ENCODE data around the gene ADGRV1. TPM values are rescaled to one million over a fixed set of nuclear protein-coding genes. Genes with fewer than 3 reads are reported as not detected.

The ADGRV1 gene
- polyA plus RNA-seq, 1 donor from 2014 or later: 3.7 TPM

DNA sequence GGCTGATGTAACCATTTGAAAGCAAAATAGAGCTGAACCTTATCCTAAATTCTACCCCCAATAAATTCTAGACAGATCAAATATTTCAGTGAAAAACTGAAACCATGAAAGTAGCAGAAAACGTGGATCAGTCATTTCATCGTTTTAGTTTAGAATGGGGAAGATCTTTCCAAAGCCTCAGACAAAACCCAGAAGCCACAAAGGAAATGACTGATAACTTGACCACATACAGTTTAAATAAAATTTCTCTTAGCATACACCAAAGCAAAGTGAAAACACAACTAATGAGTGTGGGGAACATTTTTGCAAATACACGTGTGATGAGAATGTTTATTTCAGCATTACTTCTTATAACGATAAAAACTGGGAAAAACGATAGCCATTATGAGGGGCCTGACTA is 284.8 kb downstream of the ADGRV1 start:
- H3F3A ChIP-seq (ENCODE audit: insufficient read depth, low read length, poor library complexity, severe bottlenecking): no peaks in the 10 kb centered on the region
- H3K79me2 ChIP-seq (replicated peaks; ENCODE audit: insufficient read depth, low read length): no peaks in the 10 kb centered on the region
- H3K9me3 ChIP-seq (ENCODE audit: low read length): no peaks in the 10 kb centered on the region
- H3K9ac ChIP-seq (ENCODE audit: low read length): no peak overlapping the region
- no peaks in the 10 kb centered on the region for H4K20me1 ChIP-seq (ENCODE audit: insufficient read depth)
- H3K9me2 ChIP-seq (ENCODE audit: insufficient read depth, low read length): no peaks in the 10 kb centered on the region
- no peaks in the 10 kb centered on the region for H3K36me3 ChIP-seq (ENCODE audit: insufficient read depth, low read length)
- H2AFZ ChIP-seq (ENCODE audit: low read depth, low read length): no peak overlapping the region
- no peak overlapping the region for H3K27ac ChIP-seq (ENCODE audit: low read length)
- no peaks in the 10 kb centered on the region for H3K27me3 ChIP-seq (ENCODE audit: insufficient read depth, low read depth, low read length)
- no peak overlapping the region for H3K4me2 ChIP-seq (ENCODE audit: low read length)
- H3K4me3 ChIP-seq (ENCODE audit: low read length): no peak overlapping the region
- no peak for TF ChIP-seq EZH2 (IDR thresholded peaks at IDR 0.05; ENCODE audit: borderline replicate concordance, insufficient read depth, low read length, poor library complexity, severe bottlenecking)
- TF ChIP-seq RAD21 (conservative IDR thresholded peaks at IDR 0.05): no peak
- TF ChIP-seq, protein P1, sequence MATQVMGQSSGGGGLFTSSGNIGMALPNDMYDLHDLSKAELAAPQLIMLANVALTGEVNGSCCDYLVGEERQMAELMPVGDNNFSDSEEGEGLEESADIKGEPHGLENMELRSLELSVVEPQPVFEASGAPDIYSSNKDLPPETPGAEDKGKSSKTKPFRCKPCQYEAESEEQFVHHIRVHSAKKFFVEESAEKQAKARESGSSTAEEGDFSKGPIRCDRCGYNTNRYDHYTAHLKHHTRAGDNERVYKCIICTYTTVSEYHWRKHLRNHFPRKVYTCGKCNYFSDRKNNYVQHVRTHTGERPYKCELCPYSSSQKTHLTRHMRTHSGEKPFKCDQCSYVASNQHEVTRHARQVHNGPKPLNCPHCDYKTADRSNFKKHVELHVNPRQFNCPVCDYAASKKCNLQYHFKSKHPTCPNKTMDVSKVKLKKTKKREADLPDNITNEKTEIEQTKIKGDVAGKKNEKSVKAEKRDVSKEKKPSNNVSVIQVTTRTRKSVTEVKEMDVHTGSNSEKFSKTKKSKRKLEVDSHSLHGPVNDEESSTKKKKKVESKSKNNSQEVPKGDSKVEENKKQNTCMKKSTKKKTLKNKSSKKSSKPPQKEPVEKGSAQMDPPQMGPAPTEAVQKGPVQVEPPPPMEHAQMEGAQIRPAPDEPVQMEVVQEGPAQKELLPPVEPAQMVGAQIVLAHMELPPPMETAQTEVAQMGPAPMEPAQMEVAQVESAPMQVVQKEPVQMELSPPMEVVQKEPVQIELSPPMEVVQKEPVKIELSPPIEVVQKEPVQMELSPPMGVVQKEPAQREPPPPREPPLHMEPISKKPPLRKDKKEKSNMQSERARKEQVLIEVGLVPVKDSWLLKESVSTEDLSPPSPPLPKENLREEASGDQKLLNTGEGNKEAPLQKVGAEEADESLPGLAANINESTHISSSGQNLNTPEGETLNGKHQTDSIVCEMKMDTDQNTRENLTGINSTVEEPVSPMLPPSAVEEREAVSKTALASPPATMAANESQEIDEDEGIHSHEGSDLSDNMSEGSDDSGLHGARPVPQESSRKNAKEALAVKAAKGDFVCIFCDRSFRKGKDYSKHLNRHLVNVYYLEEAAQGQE (IDR thresholded peaks at IDR 0.05; ENCODE audit: borderline replicate concordance): no peak
- TF ChIP-seq TAF1 (IDR thresholded peaks at IDR 0.05; ENCODE audit: low read depth): no peak
- no peak for TF ChIP-seq MXI1 (conservative IDR thresholded peaks at IDR 0.05; ENCODE audit: poor library complexity, severe bottlenecking)

DNA sequence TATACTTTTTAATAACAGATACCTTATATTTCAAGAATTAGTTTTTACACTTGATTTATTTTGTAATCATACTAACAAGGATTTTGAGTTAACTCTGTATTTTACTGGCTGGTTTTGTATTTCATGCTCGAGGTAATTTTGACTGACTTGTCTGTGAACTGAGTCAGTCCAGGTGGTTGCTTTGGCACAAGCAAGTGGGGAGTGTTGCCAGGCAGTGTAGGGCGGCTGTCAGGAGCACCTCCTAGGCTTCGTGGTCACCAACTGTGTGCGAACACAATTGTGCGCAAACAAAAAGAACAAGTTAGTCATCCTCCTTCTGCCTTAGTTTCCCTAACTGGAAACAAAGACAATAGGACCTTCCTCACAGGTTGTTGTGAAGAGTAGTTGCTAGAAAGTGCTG is 286.3 kb downstream of the ADGRV1 start:
- Histone ChIP-seq H3K4me2 (ENCODE audit: low read length) (no peak overlapping the region), H3K4me3 (ENCODE audit: low read length) (no peak overlapping the region), H3F3A (ENCODE audit: insufficient read depth, low read length, poor library complexity, severe bottlenecking) (no peaks in the 10 kb centered on the region), H3K9me3 (ENCODE audit: low read length) (no peaks in the 10 kb centered on the region), H3K27ac (ENCODE audit: low read length) (no peak overlapping the region), H3K27me3 (ENCODE audit: insufficient read depth, low read depth, low read length) (no peaks in the 10 kb centered on the region), H4K20me1 (ENCODE audit: insufficient read depth) (no peaks in the 10 kb centered on the region), H3K36me3 (ENCODE audit: insufficient read depth, low read length) (no peaks in the 10 kb centered on the region), H2AFZ (ENCODE audit: low read depth, low read length) (no peak overlapping the region), H3K9me2 (ENCODE audit: insufficient read depth, low read length) (no peaks in the 10 kb centered on the region), H3K79me2 (replicated peaks; ENCODE audit: insufficient read depth, low read length) (no peaks in the 10 kb centered on the region), H3K9ac (ENCODE audit: low read length) (no peak overlapping the region)
- no peak for TF ChIP-seq EP300 (conservative IDR thresholded peaks at IDR 0.05; ENCODE audit: poor library complexity, severe bottlenecking)
- TF ChIP-seq POLR2AphosphoS5 (IDR thresholded peaks at IDR 0.05): no peak
- TF ChIP-seq SMC3 (conservative IDR thresholded peaks at IDR 0.05; ENCODE audit: poor library complexity): no peak
- TF ChIP-seq EZH2 (IDR thresholded peaks at IDR 0.05; ENCODE audit: borderline replicate concordance, insufficient read depth, low read length, poor library complexity, severe bottlenecking): no peak
- TF ChIP-seq, protein P1 (IDR thresholded peaks at IDR 0.05; ENCODE audit: borderline replicate concordance): no peak
- TF ChIP-seq, protein P2, sequence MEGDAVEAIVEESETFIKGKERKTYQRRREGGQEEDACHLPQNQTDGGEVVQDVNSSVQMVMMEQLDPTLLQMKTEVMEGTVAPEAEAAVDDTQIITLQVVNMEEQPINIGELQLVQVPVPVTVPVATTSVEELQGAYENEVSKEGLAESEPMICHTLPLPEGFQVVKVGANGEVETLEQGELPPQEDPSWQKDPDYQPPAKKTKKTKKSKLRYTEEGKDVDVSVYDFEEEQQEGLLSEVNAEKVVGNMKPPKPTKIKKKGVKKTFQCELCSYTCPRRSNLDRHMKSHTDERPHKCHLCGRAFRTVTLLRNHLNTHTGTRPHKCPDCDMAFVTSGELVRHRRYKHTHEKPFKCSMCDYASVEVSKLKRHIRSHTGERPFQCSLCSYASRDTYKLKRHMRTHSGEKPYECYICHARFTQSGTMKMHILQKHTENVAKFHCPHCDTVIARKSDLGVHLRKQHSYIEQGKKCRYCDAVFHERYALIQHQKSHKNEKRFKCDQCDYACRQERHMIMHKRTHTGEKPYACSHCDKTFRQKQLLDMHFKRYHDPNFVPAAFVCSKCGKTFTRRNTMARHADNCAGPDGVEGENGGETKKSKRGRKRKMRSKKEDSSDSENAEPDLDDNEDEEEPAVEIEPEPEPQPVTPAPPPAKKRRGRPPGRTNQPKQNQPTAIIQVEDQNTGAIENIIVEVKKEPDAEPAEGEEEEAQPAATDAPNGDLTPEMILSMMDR (IDR thresholded peaks at IDR 0.05; ENCODE audit: poor library complexity, severe bottlenecking): no peak
- TF ChIP-seq TAF1 (IDR thresholded peaks at IDR 0.05; ENCODE audit: low read depth): no peak
- TF ChIP-seq MXI1 (conservative IDR thresholded peaks at IDR 0.05; ENCODE audit: poor library complexity, severe bottlenecking): no peak
- TF ChIP-seq RAD21 (conservative IDR thresholded peaks at IDR 0.05): no peak

All from neural cell (in vitro differentiated cells).